Neural progenitor cell (in vitro differentiated cells): ENCODE measurements around the gene BIRC6.

Source experiments
- CTCF ChIP-seq: fragments of 200-600 bp; sonication (generic); IDR thresholded peaks from 2 replicates; pipeline ENCODE4 v1.5.1; 2017; ENCODE audit warnings: antibody characterized with exemption, mild to moderate bottlenecking
- EZH2 ChIP-seq: fragments of 200-600 bp; sonication (generic); IDR thresholded peaks from 2 replicates; pipeline ENCODE4 v1.6.1; 2017; ENCODE audit warnings: antibody characterized with exemption, mild to moderate bottlenecking, moderate library complexity
- EZH2phosphoT487 ChIP-seq: fragments of 200-600 bp; sonication (generic); IDR thresholded peaks from 2 replicates; pipeline ENCODE4 v1.6.1; 2017; ENCODE audit warnings: antibody characterized with exemption

- TF ChIP-seq CTCF (no peak), EZH2 (no peak), EZH2phosphoT487 (no peak)
Measured at GRCh38 chr2:32617599-32618189, 260.9 kb downstream of the BIRC6 start.
